Body of pancreas (tissue), 4 donors: ENCODE results near the gene ZNF777.

Experiments
- CTCF ChIP-seq, 7 experiments: fragments of 450-650 bp in 4 of 7; fragments of 200-600 bp in 3 of 7; sonication (generic) in 3 of 7; IDR thresholded peaks; one replicate each; pipeline ENCODE4 v1.5.1; 2016 to 2019; ENCODE audit warnings: antibody characterized with exemption in 7 of 7
- POLR2A ChIP-seq, 3 donors: fragments of 450-650 bp; IDR thresholded peaks; one replicate each; pipeline ENCODE4 v1.6.1; 2016; ENCODE audit warnings: antibody characterized with exemption in 3 of 3, mild to moderate bottlenecking in 2 of 3

DNA sequence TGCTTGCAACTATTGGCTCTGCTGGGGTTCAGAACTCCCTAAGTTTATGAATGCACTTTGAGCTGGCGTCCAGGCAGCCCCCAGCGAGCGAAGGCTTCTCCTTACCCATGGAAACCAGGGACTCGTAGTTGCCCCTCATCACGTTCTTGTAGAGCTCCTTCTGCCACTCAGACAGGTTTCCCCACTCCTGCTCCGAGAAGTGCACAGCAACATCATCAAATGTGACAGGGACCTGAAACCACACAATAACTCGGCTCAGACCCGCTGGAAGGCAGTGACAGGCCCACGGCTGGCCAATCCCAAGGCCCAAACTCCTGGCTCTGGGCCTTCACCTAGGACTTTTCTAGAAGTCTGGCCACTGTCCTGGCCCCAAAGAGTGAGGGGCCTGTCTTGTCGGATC lies 6.9 kb downstream of the ZNF777 start:
- TF ChIP-seq CTCF (IDR thresholded peaks at IDR 0.05) (no peak), POLR2A (IDR thresholded peaks at IDR 0.05) (no peak)
